HG02759 (cell line): ENCODE data around the gene ZNF622.

Experiments
- ATAC-seq: cut with Tn5 transposase; IDR thresholded peaks from one replicate; pipeline ENCODE4 v1.9.1; 2021; ENCODE audit warnings: mild to moderate bottlenecking, moderate library complexity; ENCODE audit not compliant: unreplicated experiment

The ZNF622 gene

GRCh38 chr5:16465544-16466432 lies at the start of gene ZNF622:
TSS of gene ZNF622 (minus strand) at chr5:16465800. CDS start at chr5:16465665, 135 bp downstream.
- ATAC-seq: peak; percentile 87

GRCh38 chr5:16510098-16510497 lies 44.5 kb upstream of the ZNF622 start:
- ATAC-seq: no peak

GRCh38 chr5:16508730-16509531 lies 43.3 kb upstream of the ZNF622 start:
- no peak for ATAC-seq

GRCh38 chr5:16507716-16508115 lies 42.1 kb upstream of the ZNF622 start:
- no peak for ATAC-seq

GRCh38 chr5:16505904-16506303 lies 40.3 kb upstream of the ZNF622 start:
- ATAC-seq: no peak

GRCh38 chr5:16505140-16505891 lies 39.7 kb upstream of the ZNF622 start:
- ATAC-seq: no peak

GRCh38 chr5:16504571-16504970 lies 39.0 kb upstream of the ZNF622 start:
- ATAC-seq: no peak

- no peak for ATAC-seq
Observed at GRCh38 chr5:16502866-16503265, 37.3 kb upstream of the ZNF622 start.

- ATAC-seq: no peak
Observed at GRCh38 chr5:16500024-16500423, 34.4 kb upstream of the ZNF622 start.

GRCh38 chr5:16497546-16497945 lies 31.9 kb upstream of the ZNF622 start:
- ATAC-seq: no peak

- no peak for ATAC-seq
Observed at GRCh38 chr5:16493261-16493660, 27.7 kb upstream of the ZNF622 start.

- no peak for ATAC-seq
Observed at GRCh38 chr5:16492398-16493140, 27.0 kb upstream of the ZNF622 start.

- ATAC-seq: no peak
Observed at GRCh38 chr5:16490911-16491310, 25.3 kb upstream of the ZNF622 start.

- peak; percentile 66 for ATAC-seq
Observed at GRCh38 chr5:16489322-16489791, 23.8 kb upstream of the ZNF622 start.

- no peak for ATAC-seq
Observed at GRCh38 chr5:16487456-16487855, 21.9 kb upstream of the ZNF622 start.

GRCh38 chr5:16486711-16487111 lies 21.1 kb upstream of the ZNF622 start:
- no peak for ATAC-seq

- no peak for ATAC-seq
Observed at GRCh38 chr5:16485656-16486055, 20.1 kb upstream of the ZNF622 start.

- no peak for ATAC-seq
Observed at GRCh38 chr5:16484081-16484480, 18.5 kb upstream of the ZNF622 start.

GRCh38 chr5:16483361-16483760 lies 17.8 kb upstream of the ZNF622 start:
- ATAC-seq: no peak

- ATAC-seq: no peak
Observed at GRCh38 chr5:16482891-16483290, 17.3 kb upstream of the ZNF622 start.
